OCI-LY7 (cell line): ENCODE measurements around the gene KCNQ1. TPM values are rescaled to one million over a fixed set of nuclear protein-coding genes. Genes with fewer than 3 reads are reported as not detected.

ENCODE experiments used
- BruUV-seq: library from RNA; stranded (reverse); fragments of 400-500 nt; replicated peaks from 2 replicates; lab custom pipeline; 2021; lab: Mats Ljungman, UMichigan
- CTCF ChIA-PET: fragments of 300-600 bp; sonication (Branson Sonifier 250); formaldehyde crosslinking; loops from one replicate; lab custom pipeline; 2022; ENCODE audit warnings: antibody characterized with exemption; ENCODE audit not compliant: unreplicated experiment; lab: Charles Lee
- POLR2A ChIA-PET: fragments of 300-600 bp; sonication (Branson Sonifier 250); formaldehyde crosslinking; loops from one replicate; lab custom pipeline; 2022; ENCODE audit warnings: antibody characterized with exemption; lab: Charles Lee
- DNase-seq: peaks from one replicate; pipeline ENCODE4 v3.0.0-alpha.2; 2015; ENCODE audit warnings: low spot score
- H2AFZ ChIP-seq: fragments of 200-600 bp; sonication (generic), shearing (Covaris generic); 2 replicates; pipeline ENCODE4 v1.6.1; 2014; ENCODE audit warnings: mild to moderate bottlenecking, antibody characterized with exemption, low read length, moderate library complexity
- H3K27ac ChIP-seq: fragments of 200-600 bp; sonication (generic); 2 replicates; pipeline ENCODE4 v1.5.1; 2014; ENCODE audit warnings: mixed run types, low read depth, mild to moderate bottlenecking, moderate library complexity, low read length, inconsistent platforms; ENCODE audit not compliant: poor library complexity, severe bottlenecking
- H3K36me3 ChIP-seq: fragments of 200-600 bp; sonication (generic); 2 replicates; pipeline ENCODE4 v1.6.1; 2014; ENCODE audit warnings: mild to moderate bottlenecking, antibody characterized with exemption, low read length, moderate library complexity, mixed read lengths; ENCODE audit not compliant: insufficient read depth
- H3K4me1 ChIP-seq: fragments of 200-600 bp; sonication (generic); 2 replicates; pipeline ENCODE4 v1.5.1; 2014; ENCODE audit warnings: mild to moderate bottlenecking, low read length; ENCODE audit not compliant: insufficient read depth, poor library complexity, severe bottlenecking
- H3K4me2 ChIP-seq: fragments of 200-600 bp; sonication (generic); 2 replicates; pipeline ENCODE4 v1.6.1; 2014; ENCODE audit warnings: mild to moderate bottlenecking, low read length
- H3K4me3 ChIP-seq: fragments of 200-600 bp; sonication (generic); 2 replicates; pipeline ENCODE4 v1.5.1; 2014; ENCODE audit warnings: mild to moderate bottlenecking, low read depth, low read length; ENCODE audit not compliant: poor library complexity, severe bottlenecking
- H3K79me2 ChIP-seq: fragments of 200-600 bp; sonication (generic); 2 replicates; pipeline ENCODE4 v1.6.1; 2016; ENCODE audit warnings: low read depth, mild to moderate bottlenecking, low read length, moderate library complexity, mixed read lengths; ENCODE audit not compliant: insufficient read depth
- H3K9me2 ChIP-seq: fragments of 200-600 bp; sonication (generic); 2 replicates; pipeline ENCODE4 v1.6.1; 2016; ENCODE audit warnings: mild to moderate bottlenecking, low read length, mixed read lengths; ENCODE audit not compliant: insufficient read depth
- H3K9me3 ChIP-seq: fragments of 200-600 bp; sonication (generic); 2 replicates; pipeline ENCODE4 v1.6.1; 2014; ENCODE audit warnings: mild to moderate bottlenecking, mixed run types, low read length, mixed read lengths
- H4K20me1 ChIP-seq: fragments of 200-600 bp; sonication (generic); 2 replicates; pipeline ENCODE4 v1.6.1; 2014; ENCODE audit warnings: mild to moderate bottlenecking, antibody characterized with exemption, low read length, moderate library complexity, mixed read lengths; ENCODE audit not compliant: insufficient read depth
- EZH2phosphoT487 ChIP-seq: fragments of 200-600 bp; sonication (generic); IDR thresholded peaks from 2 replicates; pipeline ENCODE4 v1.6.1; 2018; ENCODE audit warnings: low read depth, borderline replicate concordance, mild to moderate bottlenecking, mixed run types, antibody characterized with exemption, low read length, moderate library complexity, mixed read lengths
- intact Hi-C: fragments of 100-400 bp; cut with micrococcal nuclease; formaldehyde crosslinking; loops from one replicate; pipeline ENCODE4 v1.10.0; 2022; ENCODE audit not compliant: unreplicated experiment
- total RNA-seq, 2 experiments: library from RNA; depleted of rRNA in 1 of 2; stranded (reverse); fragments of >200 nt in 1 of 2; shearing (Covaris generic) in 1 of 2; gene quantifications; 2 replicates each; pipeline ENCODE4 v1.2.3, GENCODE V29; 2014 to 2022
- TF ChIP-seq, protein P1 (sequence below): fragments of 200-600 bp; sonication (generic); conservative IDR thresholded peaks from 2 replicates; pipeline ENCODE4 v1.5.1; 2014; ENCODE audit warnings: mild to moderate bottlenecking, antibody characterized with exemption, low read length, moderate library complexity, mixed read lengths

Gene KCNQ1
- total RNA-seq, 2 experiments from 2014 or later, result 0.22 to 1.3 TPM

DNA sequence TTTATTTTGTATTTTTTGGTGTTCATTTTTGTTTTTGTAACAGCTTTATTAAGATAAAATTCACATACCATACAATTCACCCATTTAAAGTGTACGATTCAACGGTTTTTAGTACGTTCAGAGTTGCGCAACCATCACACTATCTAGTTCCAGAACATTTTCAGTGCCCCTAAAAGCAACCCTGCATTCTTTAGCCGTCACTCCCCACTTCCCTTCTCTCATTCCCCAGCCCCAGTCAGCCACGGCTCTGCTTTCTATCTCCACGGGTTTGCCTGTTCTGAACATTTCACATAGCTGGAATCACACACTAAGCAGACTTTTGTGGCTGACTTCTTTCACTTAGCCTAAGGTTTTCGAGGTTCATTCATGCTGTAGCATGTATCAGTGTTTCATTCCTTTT is 264.6 kb downstream of the KCNQ1 start:
- H3K27ac ChIP-seq, result no peak overlapping the region
- no peaks in the 10 kb centered on the region for H3K9me3 ChIP-seq
- no peak overlapping the region for H3K4me3 ChIP-seq
- no peaks in the 10 kb centered on the region for H3K79me2 ChIP-seq
- H3K4me2 ChIP-seq, result no peak overlapping the region
- DNase-seq, result no peak
- H2AFZ ChIP-seq, result no peak overlapping the region
- BruUV-seq, result no TSS peak
- TF ChIP-seq EZH2phosphoT487, result no peak
- TF ChIP-seq, protein P1, sequence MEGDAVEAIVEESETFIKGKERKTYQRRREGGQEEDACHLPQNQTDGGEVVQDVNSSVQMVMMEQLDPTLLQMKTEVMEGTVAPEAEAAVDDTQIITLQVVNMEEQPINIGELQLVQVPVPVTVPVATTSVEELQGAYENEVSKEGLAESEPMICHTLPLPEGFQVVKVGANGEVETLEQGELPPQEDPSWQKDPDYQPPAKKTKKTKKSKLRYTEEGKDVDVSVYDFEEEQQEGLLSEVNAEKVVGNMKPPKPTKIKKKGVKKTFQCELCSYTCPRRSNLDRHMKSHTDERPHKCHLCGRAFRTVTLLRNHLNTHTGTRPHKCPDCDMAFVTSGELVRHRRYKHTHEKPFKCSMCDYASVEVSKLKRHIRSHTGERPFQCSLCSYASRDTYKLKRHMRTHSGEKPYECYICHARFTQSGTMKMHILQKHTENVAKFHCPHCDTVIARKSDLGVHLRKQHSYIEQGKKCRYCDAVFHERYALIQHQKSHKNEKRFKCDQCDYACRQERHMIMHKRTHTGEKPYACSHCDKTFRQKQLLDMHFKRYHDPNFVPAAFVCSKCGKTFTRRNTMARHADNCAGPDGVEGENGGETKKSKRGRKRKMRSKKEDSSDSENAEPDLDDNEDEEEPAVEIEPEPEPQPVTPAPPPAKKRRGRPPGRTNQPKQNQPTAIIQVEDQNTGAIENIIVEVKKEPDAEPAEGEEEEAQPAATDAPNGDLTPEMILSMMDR, result no peak
- H3K4me1 ChIP-seq, result peaks cover 2% of the 10 kb centered on the region
- ChIA-PET POLR2A (no interaction called here), CTCF (no interaction called here)
- no peaks in the 10 kb centered on the region for H3K9me2 ChIP-seq
- intact Hi-C loops, result no loop called here
- H4K20me1 ChIP-seq, result no peaks in the 10 kb centered on the region
- H3K36me3 ChIP-seq, result no peaks in the 10 kb centered on the region

DNA sequence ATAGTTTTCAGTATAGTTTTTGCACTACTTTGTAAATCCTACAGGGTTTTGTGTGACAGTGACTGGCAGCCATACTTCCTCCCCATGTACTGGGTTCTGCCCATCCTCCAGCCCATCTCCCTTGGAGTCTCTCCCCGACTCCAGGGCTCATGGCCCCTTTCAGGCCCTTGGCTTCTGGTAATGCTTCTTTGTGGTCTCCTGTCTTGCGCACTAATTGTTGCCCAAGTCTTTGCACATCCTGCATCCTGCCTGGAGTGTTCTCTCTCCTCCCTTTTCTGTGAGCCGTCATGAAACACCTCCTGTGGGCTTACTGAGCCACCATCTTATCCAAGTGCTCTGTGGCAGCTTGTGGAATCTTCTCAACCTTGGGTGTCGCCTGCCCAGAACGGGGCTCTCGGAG is 266.4 kb downstream of the KCNQ1 start:
- Histone ChIP-seq H3K4me1 (no peaks in the 10 kb centered on the region), H3K9me2 (no peaks in the 10 kb centered on the region), H3K36me3 (no peaks in the 10 kb centered on the region), H4K20me1 (no peaks in the 10 kb centered on the region), H3K79me2 (no peaks in the 10 kb centered on the region), H3K4me3 (no peak overlapping the region), H3K9me3 (no peaks in the 10 kb centered on the region), H2AFZ (no peak overlapping the region), H3K27ac (no peak overlapping the region), H3K4me2 (no peak overlapping the region)
- TF ChIP-seq, protein P1, result no peak
- no peak for TF ChIP-seq EZH2phosphoT487
- CTCF ChIA-PET, result no interaction called here
- POLR2A ChIA-PET, result no interaction called here
- BruUV-seq, result no TSS peak
- no peak for DNase-seq
- intact Hi-C loops, result no loop called here

DNA sequence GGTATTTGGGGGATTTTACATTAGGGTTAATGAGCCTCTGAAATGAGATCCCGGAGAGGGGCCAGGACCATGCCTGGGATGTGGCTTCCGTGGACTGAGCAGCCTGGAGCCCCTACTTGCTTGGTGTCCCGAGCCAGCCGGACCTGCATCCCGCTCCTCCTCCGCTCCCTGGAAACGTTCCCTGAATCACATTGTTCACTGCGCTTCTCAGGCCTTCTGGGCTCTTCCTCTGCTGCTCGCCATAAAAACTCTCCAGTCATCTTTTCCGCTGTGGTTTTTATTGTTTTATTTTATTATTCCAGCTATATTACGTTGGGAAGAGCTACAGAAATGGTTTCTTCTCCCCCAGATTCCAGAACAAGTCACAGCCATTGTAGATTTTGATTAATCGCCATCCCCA is 268.3 kb downstream of the KCNQ1 start:
- intact Hi-C loops, result no loop called here
- Histone ChIP-seq H3K9me3 (no peaks in the 10 kb centered on the region), H3K9me2 (no peaks in the 10 kb centered on the region), H3K36me3 (no peaks in the 10 kb centered on the region), H3K4me1 (no peaks in the 10 kb centered on the region), H3K4me2 (no peak overlapping the region), H3K4me3 (no peak overlapping the region), H2AFZ (no peak overlapping the region), H3K27ac (no peak overlapping the region), H4K20me1 (no peaks in the 10 kb centered on the region), H3K79me2 (no peaks in the 10 kb centered on the region)
- POLR2A ChIA-PET, result interaction anchor here (0.7 kb wide), 2 partner anchors 10 to 235 kb away, joined by 3 read pairs; no protein-coding TSS in a partner anchor
- no peak for TF ChIP-seq EZH2phosphoT487
- TF ChIP-seq, protein P1, result no peak
- no TSS peak for BruUV-seq
- no peak for DNase-seq
- CTCF ChIA-PET, result no interaction called here
